Naive thymus-derived CD4-positive, alpha-beta T cell (primary cell): ENCODE measurements around the gene OSTN. TPM values are rescaled to one million over a fixed set of nuclear protein-coding genes. Genes with fewer than 3 reads are reported as not detected.
A peak's percentile ranks its signal among the peaks of the same experiment; 100 is the strongest.

Experiments
- ATAC-seq: fragments of 150-1000 bp; cut with Tn5 transposase; 2 replicates; pipeline ENCODE4 v1.10.0; 2021; ENCODE audit warnings: mild to moderate bottlenecking, moderate library complexity
- CTCF ChIA-PET: fragments of 350-600 bp; sonication (Branson Sonifier 250); formaldehyde crosslinking; loops from one replicate; lab custom pipeline; 2021; ENCODE audit warnings: antibody characterized with exemption; lab: Charles Lee
- POLR2A ChIA-PET: fragments of 350-600 bp; sonication (Branson Sonifier 250); formaldehyde crosslinking; loops from one replicate; lab custom pipeline; 2021; ENCODE audit warnings: antibody characterized with exemption, inconsistent platforms; lab: Charles Lee
- DNase-seq, 9 donors: peaks; one replicate each; pipeline versions ENCODE4 v3.0.0 to v3.0.0-alpha.2; 2020 to 2022; ENCODE audit warnings: mixed read lengths in 1 of 9
- H3K27ac ChIP-seq: one replicate; pipeline ENCODE4 v1.7.0; 2013; ENCODE audit warnings: mild to moderate bottlenecking, low read depth, low read length, moderate library complexity
- H3K27me3 ChIP-seq, 2 donors: one replicate each; pipeline ENCODE4 v1.7.0; 2013; ENCODE audit warnings: low read length in 2 of 2, mild to moderate bottlenecking in 2 of 2, moderate library complexity in 2 of 2; ENCODE audit not compliant: control insufficient read depth in 2 of 2, insufficient read depth in 2 of 2
- H3K36me3 ChIP-seq, 3 experiments: 1 replicate in 2 of 3; 2 replicates in 1 of 3; pipeline ENCODE4 v1.7.0; 2013; ENCODE audit warnings: low read length in 3 of 3, mild to moderate bottlenecking in 3 of 3, moderate library complexity in 1 of 3; ENCODE audit not compliant: insufficient read depth in 3 of 3, control insufficient read depth in 2 of 3
- H3K4me1 ChIP-seq, 2 donors: one replicate each; pipeline ENCODE4 v1.7.0; 2013; ENCODE audit warnings: low read length in 2 of 2, mild to moderate bottlenecking in 2 of 2, moderate library complexity in 1 of 2; ENCODE audit not compliant: control insufficient read depth in 2 of 2, insufficient read depth in 2 of 2
- H3K4me3 ChIP-seq: 2 replicates; pipeline ENCODE4 v1.7.0; 2013; ENCODE audit warnings: mild to moderate bottlenecking, low read length
- H3K9me3 ChIP-seq, 3 experiments: 1 replicate in 2 of 3; 2 replicates in 1 of 3; pipeline ENCODE4 v1.7.0; 2013; ENCODE audit warnings: low read length in 3 of 3; ENCODE audit not compliant: control insufficient read depth in 2 of 3
- H3K27ac Mint-ChIP-seq, 9 donors: one replicate each; pipeline ENCODE4 v1.8.0; 2020 to 2022; ENCODE audit warnings: mixed read lengths in 9 of 9, mild to moderate bottlenecking in 8 of 9, moderate library complexity in 5 of 9, inconsistent platforms in 2 of 9
- H3K27me3 Mint-ChIP-seq, 5 donors: one replicate each; pipeline ENCODE4 v1.8.0; 2021 to 2022; ENCODE audit warnings: mixed read lengths in 5 of 5, mild to moderate bottlenecking in 1 of 5
- H3K36me3 Mint-ChIP-seq, 5 donors: one replicate each; pipeline ENCODE4 v1.8.0; 2020 to 2022; ENCODE audit warnings: mixed read lengths in 5 of 5, mild to moderate bottlenecking in 3 of 5, inconsistent platforms in 1 of 5
- H3K4me1 Mint-ChIP-seq, 7 donors: one replicate each; pipeline ENCODE4 v1.8.0; 2020 to 2022; ENCODE audit warnings: mixed read lengths in 7 of 7, mild to moderate bottlenecking in 3 of 7, inconsistent platforms in 1 of 7
- H3K4me3 Mint-ChIP-seq, 10 donors: one replicate each; pipeline ENCODE4 v1.8.0; 2020 to 2022; ENCODE audit warnings: mild to moderate bottlenecking in 10 of 10, mixed read lengths in 10 of 10, moderate library complexity in 6 of 10, inconsistent platforms in 2 of 10
- H3K9me3 Mint-ChIP-seq, 11 donors: one replicate each; pipeline ENCODE4 v1.8.0; 2020 to 2022; ENCODE audit warnings: mixed read lengths in 11 of 11, mild to moderate bottlenecking in 4 of 11, inconsistent platforms in 1 of 11, moderate library complexity in 1 of 11
- intact Hi-C, 2 donors: fragments of 100-400 bp; cut with micrococcal nuclease; formaldehyde crosslinking; loops; one replicate each; pipeline ENCODE4 v1.15.1; 2023
- polyA plus RNA-seq, 2 donors: library from polyadenylated mRNA; unstranded; fragments of 300-500 nt; fragmentation: Illumina TruSeq; gene quantifications; one replicate each; pipeline ENCODE4 v1.2.3, GENCODE V29; 2021
- total RNA-seq, 6 experiments: library from RNA in 5 of 6; stranded (reverse) in 5 of 6; gene quantifications; 1 replicate in 5 of 6; 2 replicates in 1 of 6; pipeline ENCODE4 v1.2.3 and lab custom pipeline; 2021 to 2026

The OSTN gene
- total and polyA plus RNA-seq, 7 experiments from 2014 or later = not detected

DNA sequence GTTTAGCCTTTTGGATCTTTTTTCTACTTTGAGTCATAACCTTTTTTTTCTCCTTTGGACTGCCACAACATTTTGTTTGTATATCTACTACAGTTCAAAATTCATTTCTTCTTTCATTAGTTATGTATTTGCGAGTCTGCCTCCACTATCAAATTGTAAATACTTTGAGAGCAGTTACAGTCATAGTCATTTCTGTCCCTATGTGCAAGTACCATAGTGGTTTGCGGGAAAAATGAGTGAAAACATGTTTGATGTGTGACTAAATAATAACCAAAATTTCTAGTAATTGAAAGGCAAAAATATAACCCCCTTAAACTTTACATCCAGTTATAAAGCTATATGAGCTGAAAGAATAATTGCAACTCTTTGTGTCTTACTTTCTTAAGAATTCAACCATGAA, 84.4 kb downstream of the OSTN start:
- Histone ChIP-seq H3K27me3 (no peaks in the 10 kb centered on the region), H3K9me3 (no peaks in the 10 kb centered on the region), H3K27ac (no peak overlapping the region), H3K36me3 (no peaks in the 10 kb centered on the region), H3K4me1 (no peaks in the 10 kb centered on the region), H3K4me3 (no peak overlapping the region)
- no peak overlapping the region for H3K27ac Mint-ChIP-seq
- DNase-seq = no peak
- no peaks in the 10 kb centered on the region for H3K4me1 Mint-ChIP-seq
- H3K36me3 Mint-ChIP-seq = no peaks in the 10 kb centered on the region
- ChIA-PET CTCF (no interaction called here), POLR2A (no interaction called here)
- intact Hi-C loops = no loop called here
- H3K9me3 Mint-ChIP-seq = peaks cover 0 to 8% (median 2%) of the 10 kb centered on the region in 11 donors
- no peaks in the 10 kb centered on the region for H3K27me3 Mint-ChIP-seq
- no peak for ATAC-seq
- H3K4me3 Mint-ChIP-seq = no peak overlapping the region

DNA sequence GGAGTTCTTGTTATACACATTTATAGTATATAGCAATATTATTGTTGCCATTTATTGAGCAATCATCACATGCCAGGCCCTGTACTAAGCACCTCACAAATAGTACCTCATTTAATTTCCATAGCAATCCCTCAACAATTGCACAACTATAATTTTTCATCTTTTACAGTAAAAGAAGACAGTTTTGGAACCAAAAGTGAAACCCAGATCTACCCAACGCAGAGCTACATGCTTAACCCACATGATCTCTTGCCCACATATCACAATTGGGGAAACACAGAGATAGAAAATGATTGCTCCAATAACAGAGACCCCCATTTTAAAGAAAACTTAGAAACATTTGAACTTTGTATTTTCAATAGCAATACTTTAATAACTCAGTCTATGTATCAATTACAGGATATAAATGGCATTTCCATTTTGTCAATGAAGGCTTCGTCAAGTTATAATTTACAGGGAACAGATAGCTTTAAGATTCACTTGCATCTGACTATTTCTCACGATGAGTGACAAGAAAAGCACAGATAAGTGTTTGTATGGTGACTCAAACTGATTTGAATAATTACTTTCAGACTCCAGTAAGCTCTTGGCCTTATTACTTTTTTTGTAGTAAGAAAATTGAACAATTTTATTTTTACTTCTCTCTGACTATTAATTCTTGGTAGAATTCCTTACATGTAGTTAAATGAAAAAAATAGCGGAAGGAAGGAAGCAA, 91.4 kb downstream of the OSTN start:
- H3K4me3 ChIP-seq = no peak overlapping the region
- H3K4me1 ChIP-seq = no peaks in the 10 kb centered on the region
- peaks cover 0 to 8% (median 0%) of the 10 kb centered on the region in 11 donors for H3K9me3 Mint-ChIP-seq
- peak overlapping the region in 3 of 9 donors; percentile 11 to 39 (median 19) for H3K27ac Mint-ChIP-seq
- DNase-seq (peak in 1 of 9 donors; percentile 1), ATAC-seq (no peak)
- no peaks in the 10 kb centered on the region for H3K9me3 ChIP-seq
- intact Hi-C loops = loop anchor here in 1 of 2 donors (5.0 kb wide), 1 partner anchor 37 kb away; the partner anchor contains the start of gene CCDC50
- peak overlapping the region in 5 of 10 donors; percentile 1 to 21 (median 11) for H3K4me3 Mint-ChIP-seq
- POLR2A ChIA-PET = no interaction called here
- no peaks in the 10 kb centered on the region for H3K27me3 Mint-ChIP-seq
- no peaks in the 10 kb centered on the region for H3K27me3 ChIP-seq
- no peaks in the 10 kb centered on the region for H3K36me3 Mint-ChIP-seq
- CTCF ChIA-PET = no interaction called here
- no peaks in the 10 kb centered on the region for H3K36me3 ChIP-seq
- H3K4me1 Mint-ChIP-seq = peaks cover 0 to 5% (median 0%) of the 10 kb centered on the region in 7 donors
- no peak overlapping the region for H3K27ac ChIP-seq

DNA sequence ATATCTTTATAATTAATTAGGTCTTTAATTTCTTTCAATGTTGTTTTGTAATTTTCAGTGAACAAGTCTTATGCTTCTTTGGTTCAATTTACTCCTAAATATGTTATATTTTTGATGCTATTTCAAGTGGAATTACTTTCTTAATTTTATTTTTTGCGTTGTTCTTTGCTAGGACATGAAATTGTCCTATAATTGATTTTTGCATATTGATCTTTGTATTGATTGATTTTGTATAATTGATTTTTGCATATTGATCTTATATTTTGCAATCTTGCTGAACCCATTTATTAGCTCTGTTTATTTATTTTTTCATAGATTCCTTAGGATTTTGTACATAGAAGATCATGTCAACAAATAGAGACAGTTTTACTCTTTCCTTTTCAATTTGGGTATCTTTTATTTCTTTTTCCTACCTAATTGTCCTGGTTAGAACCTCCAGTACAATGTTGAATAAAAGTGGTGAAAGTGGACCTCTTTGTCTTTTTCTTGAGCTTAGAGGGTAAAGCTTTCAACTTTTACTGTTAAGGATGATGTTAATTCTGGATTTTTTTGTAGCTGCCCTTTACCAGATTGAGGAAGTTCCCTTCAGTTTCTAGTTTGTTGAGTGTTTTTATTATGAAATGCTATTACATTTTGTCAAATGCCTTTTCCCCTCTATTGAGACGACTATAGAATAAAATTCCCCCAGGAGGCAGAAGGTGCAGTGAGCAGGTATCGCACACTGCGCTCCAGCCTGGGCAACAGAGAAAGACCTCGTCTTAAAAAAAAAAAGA, 93.4 kb downstream of the OSTN start:
- no peaks in the 10 kb centered on the region for H3K27me3 ChIP-seq
- intact Hi-C loops = loop anchor here in 1 of 2 donors (5.0 kb wide), 1 partner anchor 35 kb away; the partner anchor contains the start of gene CCDC50

DNA sequence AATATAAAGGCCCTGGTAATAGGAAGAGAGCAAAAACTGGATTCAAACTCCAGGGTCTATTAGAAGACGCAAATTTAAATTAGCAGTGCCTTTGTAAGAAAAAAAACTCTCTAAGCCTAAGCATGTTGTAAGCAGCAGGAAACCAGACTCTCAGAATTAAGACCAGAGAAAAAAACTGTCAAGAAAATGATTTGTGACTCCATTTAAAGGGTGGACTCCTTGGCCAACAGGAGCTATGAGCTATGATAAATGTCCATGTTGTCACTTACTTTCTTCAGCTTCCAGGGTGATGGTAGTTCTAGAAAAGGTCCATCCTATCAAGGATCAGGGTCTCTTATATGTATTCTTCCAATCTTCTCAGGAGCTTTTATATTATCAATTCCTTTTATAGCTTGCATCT, 95.2 kb downstream of the OSTN start:
- intact Hi-C loops = loop anchor here in 1 of 2 donors (5.0 kb wide), 1 partner anchor 33 kb away; the partner anchor contains the start of gene CCDC50
- Histone ChIP-seq H3K36me3 (no peaks in the 10 kb centered on the region), H3K4me1 (no peaks in the 10 kb centered on the region), H3K27me3 (no peaks in the 10 kb centered on the region), H3K9me3 (no peaks in the 10 kb centered on the region), H3K27ac (no peak overlapping the region), H3K4me3 (no peak overlapping the region)
- DNase-seq = no peak
- Mint-ChIP-seq H3K9me3 (peaks cover 0 to 1% (median 0%) of the 10 kb centered on the region in 11 donors), H3K36me3 (no peaks in the 10 kb centered on the region), H3K27me3 (no peaks in the 10 kb centered on the region), H3K4me1 (peaks cover 0 to 5% (median 0%) of the 10 kb centered on the region in 7 donors), H3K4me3 (no peak overlapping the region), H3K27ac (no peak overlapping the region)
- ChIA-PET CTCF (no interaction called here), POLR2A (no interaction called here)
- ATAC-seq = no peak

More for the DNA sequence above, 93.4 kb downstream of the OSTN start:
- H3K4me1 Mint-ChIP-seq = peaks cover 0 to 5% (median 0%) of the 10 kb centered on the region in 7 donors
- H3K9me3 Mint-ChIP-seq = no peaks in the 10 kb centered on the region
- H3K27ac Mint-ChIP-seq = no peak overlapping the region
- DNase-seq = no peak
- no peaks in the 10 kb centered on the region for H3K36me3 ChIP-seq
- no peaks in the 10 kb centered on the region for H3K27me3 Mint-ChIP-seq
- no peak overlapping the region for H3K4me3 Mint-ChIP-seq
- H3K4me3 ChIP-seq = no peak overlapping the region
- CTCF ChIA-PET = no interaction called here
- POLR2A ChIA-PET = no interaction called here
- ATAC-seq = no peak
- no peaks in the 10 kb centered on the region for H3K9me3 ChIP-seq
- H3K27ac ChIP-seq = no peak overlapping the region
- no peaks in the 10 kb centered on the region for H3K36me3 Mint-ChIP-seq
- no peaks in the 10 kb centered on the region for H3K4me1 ChIP-seq

GRCh38 chr3:191296041-191296541, 97.0 kb downstream of the OSTN start:
- H3K4me1 ChIP-seq = no peaks in the 10 kb centered on the region
- intact Hi-C loops = no loop called here
- no peak overlapping the region for H3K27ac Mint-ChIP-seq

GRCh38 chr3:191298846-191299245, 99.8 kb downstream of the OSTN start:
- ChIA-PET CTCF (no interaction called here), POLR2A (no interaction called here)
- Mint-ChIP-seq H3K27ac (no peak overlapping the region), H3K4me1 (no peaks in the 10 kb centered on the region), H3K9me3 (peaks cover 0 to 7% (median 0%) of the 10 kb centered on the region in 11 donors), H3K4me3 (no peak overlapping the region), H3K36me3 (no peaks in the 10 kb centered on the region), H3K27me3 (no peaks in the 10 kb centered on the region)
- ATAC-seq (no peak), DNase-seq (no peak)
- H3K4me3 ChIP-seq = no peak overlapping the region
- no peak overlapping the region for H3K27ac ChIP-seq
- intact Hi-C loops = no loop called here
- no peaks in the 10 kb centered on the region for H3K9me3 ChIP-seq
- no peaks in the 10 kb centered on the region for H3K27me3 ChIP-seq
- no peaks in the 10 kb centered on the region for H3K4me1 ChIP-seq
- no peaks in the 10 kb centered on the region for H3K36me3 ChIP-seq

More at GRCh38 chr3:191296041-191296541, 97.0 kb downstream of the OSTN start:
- DNase-seq (no peak), ATAC-seq (peak; percentile 54)
- Mint-ChIP-seq H3K27me3 (no peaks in the 10 kb centered on the region), H3K36me3 (no peaks in the 10 kb centered on the region), H3K4me3 (no peak overlapping the region), H3K4me1 (no peaks in the 10 kb centered on the region), H3K9me3 (peaks cover 0 to 1% (median 0%) of the 10 kb centered on the region in 11 donors)
- CTCF ChIA-PET = no interaction called here
- H3K9me3 ChIP-seq = no peaks in the 10 kb centered on the region
- POLR2A ChIA-PET = no interaction called here
- no peaks in the 10 kb centered on the region for H3K27me3 ChIP-seq
- H3K27ac ChIP-seq = no peak overlapping the region
- H3K4me3 ChIP-seq = no peak overlapping the region
- no peaks in the 10 kb centered on the region for H3K36me3 ChIP-seq
